SJCRH30 (cell line): ENCODE data around the gene PDZRN4. TPM values are rescaled to one million over a fixed set of nuclear protein-coding genes. Genes with fewer than 3 reads are reported as not detected.
A peak's percentile ranks its signal among the peaks of the same experiment; 100 is the strongest.
"Not testable (repeated sequence)": the region's sequence is repeated elsewhere in the genome, so short reads cannot be mapped to it uniquely, and the experiment has no call there.

Experiments
- DNase-seq, 2 experiments: peaks; one replicate each; pipeline ENCODE4 v3.0.0-alpha.2; 2015 to 2020
- H3K27ac ChIP-seq: fragments of 250-450 bp; sonication (Bioruptor Pico); 2 replicates; pipeline ENCODE4 v1.5.1; 2020; ENCODE audit warnings: mild to moderate bottlenecking, moderate library complexity
- H3K27me3 ChIP-seq: fragments of 250-450 bp; sonication (Bioruptor Pico); 2 replicates; pipeline ENCODE4 v1.5.1; 2020; ENCODE audit warnings: mild to moderate bottlenecking, moderate library complexity
- H3K36me3 ChIP-seq: fragments of 250-450 bp; sonication (Bioruptor Pico); 2 replicates; pipeline ENCODE4 v1.5.1; 2020; ENCODE audit warnings: mild to moderate bottlenecking, moderate library complexity
- H3K4me1 ChIP-seq: fragments of 250-450 bp; sonication (Bioruptor Pico); 2 replicates; pipeline ENCODE4 v1.5.1; 2020; ENCODE audit warnings: mild to moderate bottlenecking, moderate library complexity
- H3K4me3 ChIP-seq: fragments of 250-450 bp; sonication (Bioruptor Pico); 2 replicates; pipeline ENCODE4 v1.5.1; 2020; ENCODE audit warnings: mild to moderate bottlenecking, moderate library complexity
- H3K9me3 ChIP-seq: fragments of 250-450 bp; sonication (Bioruptor Pico); replicated peaks from 2 replicates; pipeline ENCODE4 v1.5.1; 2020; ENCODE audit warnings: mild to moderate bottlenecking, moderate library complexity
- total RNA-seq: library from RNA; depleted of rRNA; stranded (reverse); fragments of >200 nt; shearing (Covaris generic); gene quantifications from 2 replicates; pipeline ENCODE4 v1.2.3, GENCODE V29; 2014

The PDZRN4 gene
- total RNA-seq, 1 experiment from 2014 or later: not detected

GRCh38 chr12:41286426-41286825, 98.3 kb downstream of the PDZRN4 start:
- H3K4me3 ChIP-seq: no peak overlapping the region
- no peak for DNase-seq
- H3K4me1 ChIP-seq: peaks cover 13% of the 10 kb centered on the region
- H3K27ac ChIP-seq: no peak overlapping the region
- H3K27me3 ChIP-seq: no peaks in the 10 kb centered on the region
- H3K9me3 ChIP-seq: no peaks in the 10 kb centered on the region
- H3K36me3 ChIP-seq: no peaks in the 10 kb centered on the region

- peak overlapping the region; percentile 1; the same call in 1 of the 2 replicates for H3K27ac ChIP-seq
- H3K36me3 ChIP-seq: no peaks in the 10 kb centered on the region
These were observed 99.5 kb downstream of the PDZRN4 start for GRCh38 chr12:41287500-41288141.

GRCh38 chr12:41288142-41288811, 100.2 kb downstream of the PDZRN4 start:
- peak overlapping the region; percentile 1; the same call in 1 of the 2 replicates for H3K27ac ChIP-seq
- peak in 1 of 2 experiments; percentile 26 for DNase-seq
- no peaks in the 10 kb centered on the region for H3K36me3 ChIP-seq

More at GRCh38 chr12:41287500-41288141, 99.5 kb downstream of the PDZRN4 start:
- peaks cover 13% of the 10 kb centered on the region for H3K4me1 ChIP-seq
- H3K9me3 ChIP-seq: no peaks in the 10 kb centered on the region
- no peaks in the 10 kb centered on the region for H3K27me3 ChIP-seq
- no peak overlapping the region; the same call in 1 of the 2 replicates for H3K4me3 ChIP-seq
- DNase-seq: peak in 1 of 2 experiments; percentile 43

GRCh38 chr12:41289501-41289900, 101.4 kb downstream of the PDZRN4 start:
- H3K27me3 ChIP-seq: no peaks in the 10 kb centered on the region
- H3K27ac ChIP-seq: no peak overlapping the region
- no peak overlapping the region for H3K4me3 ChIP-seq

More at GRCh38 chr12:41288142-41288811, 100.2 kb downstream of the PDZRN4 start:
- Histone ChIP-seq H3K4me1 (peaks cover 13% of the 10 kb centered on the region), H3K4me3 (no peak overlapping the region; the same call in 1 of the 2 replicates), H3K27me3 (no peaks in the 10 kb centered on the region), H3K9me3 (no peaks in the 10 kb centered on the region)

GRCh38 chr12:41293011-41293410, 104.9 kb downstream of the PDZRN4 start:
- DNase-seq: no peak
- peaks cover 10% of the 10 kb centered on the region; the same call in 1 of the 2 replicates for H3K4me1 ChIP-seq
- no peaks in the 10 kb centered on the region for H3K36me3 ChIP-seq
- H3K9me3 ChIP-seq: no peaks in the 10 kb centered on the region
- H3K27me3 ChIP-seq: no peaks in the 10 kb centered on the region
- H3K27ac ChIP-seq: no peak overlapping the region
- H3K4me3 ChIP-seq: no peak overlapping the region

More at GRCh38 chr12:41289501-41289900, 101.4 kb downstream of the PDZRN4 start:
- H3K4me1 ChIP-seq: peaks cover 13% of the 10 kb centered on the region
- H3K36me3 ChIP-seq: no peaks in the 10 kb centered on the region
- H3K9me3 ChIP-seq: no peaks in the 10 kb centered on the region
- DNase-seq: no peak

GRCh38 chr12:41293461-41293860, 105.3 kb downstream of the PDZRN4 start:
- H3K4me1 ChIP-seq: peaks cover 6% of the 10 kb centered on the region; the same call in 1 of the 2 replicates

GRCh38 chr12:41302979-41303403, 114.9 kb downstream of the PDZRN4 start:
- Histone ChIP-seq H3K27ac (no peak overlapping the region), H3K4me1 (no peaks in the 10 kb centered on the region), H3K36me3 (no peaks in the 10 kb centered on the region), H3K4me3 (no peak overlapping the region), H3K9me3 (no peaks in the 10 kb centered on the region), H3K27me3 (no peaks in the 10 kb centered on the region)
- no peak for DNase-seq

More at GRCh38 chr12:41293461-41293860, 105.3 kb downstream of the PDZRN4 start:
- Histone ChIP-seq H3K27ac (no peak overlapping the region), H3K36me3 (no peaks in the 10 kb centered on the region), H3K4me3 (no peak overlapping the region), H3K9me3 (no peaks in the 10 kb centered on the region), H3K27me3 (no peaks in the 10 kb centered on the region)
- DNase-seq: no peak

- Histone ChIP-seq H3K27me3 (no peaks in the 10 kb centered on the region), H3K27ac (no peak overlapping the region), H3K4me3 (no peak overlapping the region), H3K4me1 (no peaks in the 10 kb centered on the region), H3K36me3 (no peaks in the 10 kb centered on the region), H3K9me3 (no peaks in the 10 kb centered on the region)
- no peak for DNase-seq
These were observed 116.4 kb downstream of the PDZRN4 start for GRCh38 chr12:41304526-41304925.

GRCh38 chr12:41310367-41310766, 122.2 kb downstream of the PDZRN4 start:
- H3K36me3 ChIP-seq: no peaks in the 10 kb centered on the region
- no peak overlapping the region for H3K4me3 ChIP-seq
- no peak overlapping the region for H3K27ac ChIP-seq
- no peaks in the 10 kb centered on the region for H3K9me3 ChIP-seq
- peaks cover 7% of the 10 kb centered on the region; the same call in 1 of the 2 replicates for H3K4me1 ChIP-seq
- H3K27me3 ChIP-seq: no peaks in the 10 kb centered on the region
- no peak for DNase-seq

GRCh38 chr12:41311883-41312282, 123.8 kb downstream of the PDZRN4 start:
- H3K36me3 ChIP-seq: no peaks in the 10 kb centered on the region
- DNase-seq: no peak
- H3K27ac ChIP-seq: no peak overlapping the region
- H3K4me3 ChIP-seq: no peak overlapping the region
- H3K9me3 ChIP-seq: no peaks in the 10 kb centered on the region
- no peaks in the 10 kb centered on the region for H3K27me3 ChIP-seq
- peaks cover 7% of the 10 kb centered on the region; the same call in 1 of the 2 replicates for H3K4me1 ChIP-seq

GRCh38 chr12:41312451-41312850, 124.3 kb downstream of the PDZRN4 start:
- H3K36me3 ChIP-seq, DNase-seq: not testable (repeated sequence)

GRCh38 chr12:41325336-41325735, 137.2 kb downstream of the PDZRN4 start:
- no peak overlapping the region for H3K27ac ChIP-seq
- DNase-seq: no peak
- H3K36me3 ChIP-seq: no peaks in the 10 kb centered on the region

More at GRCh38 chr12:41312451-41312850, 124.3 kb downstream of the PDZRN4 start:
- H3K9me3 ChIP-seq, H3K27me3 ChIP-seq, H3K4me3 ChIP-seq, H3K4me1 ChIP-seq, H3K27ac ChIP-seq: not testable (repeated sequence)

GRCh38 chr12:41327096-41327895, 139.2 kb downstream of the PDZRN4 start:
- no peak for DNase-seq
- Histone ChIP-seq H3K36me3 (no peaks in the 10 kb centered on the region), H3K27me3 (no peaks in the 10 kb centered on the region), H3K4me1 (no peaks in the 10 kb centered on the region), H3K9me3 (no peaks in the 10 kb centered on the region), H3K27ac (no peak overlapping the region), H3K4me3 (no peak overlapping the region)

More at GRCh38 chr12:41325336-41325735, 137.2 kb downstream of the PDZRN4 start:
- Histone ChIP-seq H3K4me1 (no peaks in the 10 kb centered on the region), H3K9me3 (no peaks in the 10 kb centered on the region), H3K27me3 (0 out of 2 replicates have a peak, but pooled peaks cover 4% of the 10 kb centered on the region), H3K4me3 (no peak overlapping the region)

GRCh38 chr12:41333974-41334373, 145.9 kb downstream of the PDZRN4 start:
- Histone ChIP-seq H3K36me3 (no peaks in the 10 kb centered on the region), H3K4me1 (no peaks in the 10 kb centered on the region), H3K9me3 (no peaks in the 10 kb centered on the region), H3K27ac (no peak overlapping the region), H3K27me3 (no peaks in the 10 kb centered on the region), H3K4me3 (no peak overlapping the region)
- DNase-seq: no peak
